SK-N-SH (cell line): ENCODE results near the gene C2orf15. TPM values are rescaled to one million over a fixed set of nuclear protein-coding genes. Genes with fewer than 3 reads are reported as not detected.
A peak's percentile ranks its signal among the peaks of the same experiment; 100 is the strongest.

ENCODE experiments used
- CTCF ChIA-PET: fragments of 300-600, 350-600 bp; formaldehyde crosslinking; extraction: SDS; loops from one replicate; lab custom pipeline; 2021; lab: Yijun Ruan, JAX
- POLR2A ChIA-PET: fragments of 350-600 bp; sonication (Branson Sonifier 250); formaldehyde crosslinking; extraction: SDS; loops from one replicate; lab custom pipeline; 2020; ENCODE audit warnings: antibody characterized with exemption, inconsistent platforms; lab: Yijun Ruan, JAX
- DNase-seq: peaks from one replicate; pipeline ENCODE4 v3.0.0; 2012
- H2AFZ ChIP-seq: fragments of 200-600 bp; sonication (generic); 2 replicates; pipeline ENCODE4 v1.8.1; 2016; ENCODE audit warnings: antibody characterized with exemption, mild to moderate bottlenecking, low read depth
- H3F3A ChIP-seq: fragments of 200-600 bp; sonication (generic); replicated peaks from 2 replicates; pipeline ENCODE3; 2016; ENCODE audit warnings: antibody characterized with exemption, mild to moderate bottlenecking; ENCODE audit not compliant: insufficient read depth
- H3K27ac ChIP-seq, 2 experiments: fragments of 200-500 bp in 1 of 2; fragments of 200-600 bp in 1 of 2; sonication (Bioruptor generic) in 1 of 2; sonication (generic), shearing (Covaris generic) in 1 of 2; 2 replicates each; pipeline versions ENCODE4 v1.5.1 to v1.6.1; 2014 to 2016; ENCODE audit warnings: low read depth in 2 of 2, inconsistent platforms in 1 of 2, low read length in 1 of 2, mild to moderate bottlenecking in 1 of 2, mixed read lengths in 1 of 2
- H3K27me3 ChIP-seq: fragments of 200-600 bp; sonication (generic), shearing (Covaris generic); 2 replicates; pipeline ENCODE4 v1.6.1; 2016; ENCODE audit warnings: mixed run types; ENCODE audit not compliant: insufficient read depth
- H3K36me3 ChIP-seq, 2 experiments: fragments of 200-500 bp in 1 of 2; fragments of 200-600 bp in 1 of 2; sonication (Bioruptor generic) in 1 of 2; sonication (generic) in 1 of 2; replicated peaks in 1 of 2; 2 replicates each; pipeline versions ENCODE3 to v1.5.1; 2014 to 2016; ENCODE audit warnings: low read length in 1 of 2, mild to moderate bottlenecking in 1 of 2; ENCODE audit not compliant: insufficient read depth in 2 of 2, control insufficient read depth in 1 of 2
- H3K4me1 ChIP-seq, 2 experiments: fragments of 200-500 bp in 1 of 2; fragments of 200-600 bp in 1 of 2; sonication (Bioruptor generic) in 1 of 2; sonication (generic), shearing (Covaris generic) in 1 of 2; 2 replicates each; pipeline versions ENCODE4 v1.5.1 to v1.6.1; 2014 to 2016; ENCODE audit warnings: low read depth in 1 of 2, low read length in 1 of 2, mixed run types in 1 of 2; ENCODE audit not compliant: insufficient read depth in 2 of 2, control insufficient read depth in 1 of 2
- H3K4me2 ChIP-seq: fragments of 200-600 bp; sonication (generic), shearing (Covaris generic); 2 replicates; pipeline ENCODE4 v1.6.1; 2017; ENCODE audit warnings: mixed run types
- H3K4me3 ChIP-seq, 2 experiments: fragments of 200-500 bp in 1 of 2; fragments of 200-600 bp in 1 of 2; sonication (Bioruptor generic) in 1 of 2; sonication (generic), shearing (Covaris generic) in 1 of 2; 2 replicates each; pipeline versions ENCODE4 v1.5.1 to v1.8.1; 2014 to 2016; ENCODE audit warnings: low read depth in 2 of 2, inconsistent platforms in 1 of 2, low read length in 1 of 2, mild to moderate bottlenecking in 1 of 2, mixed read lengths in 1 of 2, moderate library complexity in 1 of 2
- H3K79me2 ChIP-seq: fragments of 200-600 bp; sonication (generic); 2 replicates; pipeline ENCODE4 v1.8.1; 2017; ENCODE audit warnings: mild to moderate bottlenecking; ENCODE audit not compliant: insufficient read depth
- H3K9ac ChIP-seq: fragments of 200-600 bp; sonication (generic); 2 replicates; pipeline ENCODE4 v1.6.1; 2017; ENCODE audit warnings: mixed run types
- H3K9me2 ChIP-seq: fragments of 200-600 bp; sonication (generic); 2 replicates; pipeline ENCODE4 v1.6.1; 2017; ENCODE audit warnings: mixed run types
- H3K9me3 ChIP-seq: fragments of 200-600 bp; sonication (generic); 2 replicates; pipeline ENCODE4 v1.6.1; 2017; ENCODE audit warnings: mixed run types, mild to moderate bottlenecking, moderate library complexity
- H4K20me1 ChIP-seq: fragments of 200-600 bp; sonication (generic); 2 replicates; pipeline ENCODE4 v1.6.1; 2017; ENCODE audit warnings: mild to moderate bottlenecking, mixed run types; ENCODE audit not compliant: insufficient read depth
- ELF1 ChIP-seq: IDR thresholded peaks from 2 replicates; pipeline ENCODE4 v1.4.0; 2012
- EP300 ChIP-seq, 2 experiments: IDR thresholded peaks; 2 replicates each; pipeline versions ENCODE4 v1.4.0 to v1.6.1; 2012; ENCODE audit warnings: borderline replicate concordance in 1 of 2, low read depth in 1 of 2, low read length in 1 of 2
- FOSL2 ChIP-seq: IDR thresholded peaks from 2 replicates; pipeline ENCODE4 v1.4.0; 2012; ENCODE audit warnings: low read depth, mild to moderate bottlenecking, moderate library complexity, borderline replicate concordance
- FOXJ3 ChIP-seq: sonication (generic); formaldehyde crosslinking; IDR thresholded peaks from 2 replicates; pipeline ENCODE4 v1.5.1; 2020; ENCODE audit warnings: mild to moderate bottlenecking, missing genetic modification reagents
- GABPA ChIP-seq: IDR thresholded peaks from 2 replicates; pipeline ENCODE4 v1.4.0; 2012; ENCODE audit warnings: low read depth, mild to moderate bottlenecking
- MEF2A ChIP-seq: IDR thresholded peaks from 2 replicates; pipeline ENCODE4 v1.4.0; 2012; ENCODE audit warnings: low read depth, borderline replicate concordance
- MXI1 ChIP-seq: IDR thresholded peaks from 2 replicates; pipeline ENCODE4 v1.6.1; 2012; ENCODE audit warnings: mild to moderate bottlenecking, low read depth, low read length, improper control_type of control experiment
- NRF1 ChIP-seq: IDR thresholded peaks from 2 replicates; pipeline ENCODE4 v1.6.1; 2012; ENCODE audit warnings: low read depth, mild to moderate bottlenecking, low read length
- POLR2AphosphoS5 ChIP-seq: IDR thresholded peaks from 2 replicates; pipeline ENCODE4 v1.6.1; 2012; ENCODE audit warnings: low read depth, low read length
- RFX5 ChIP-seq: IDR thresholded peaks from 2 replicates; pipeline ENCODE4 v1.6.1; 2012; ENCODE audit warnings: mild to moderate bottlenecking, improper control_type of control experiment, low read length
- RXRA ChIP-seq: IDR thresholded peaks from 2 replicates; pipeline ENCODE4 v1.4.0; 2012; ENCODE audit warnings: low read depth, mild to moderate bottlenecking, borderline replicate concordance
- SMC3 ChIP-seq: IDR thresholded peaks from 2 replicates; pipeline ENCODE4 v1.6.1; 2012; ENCODE audit warnings: low read depth, low read length, improper control_type of control experiment
- TCF12 ChIP-seq: IDR thresholded peaks from 2 replicates; pipeline ENCODE4 v1.4.0; 2012
- WGBS: methylation state at CpG from one replicate; pipeline ENCODE4 v1.1.6; 2017; ENCODE audit warnings: low lambda C conversion rate; 5-methylcytosine and 5-hydroxymethylcytosine counted together
- polyA plus RNA-seq, 3 experiments: library from polyadenylated mRNA; depleted of rRNA; stranded (reverse); fragments of >200 nt; gene quantifications; 2 replicates each; pipeline ENCODE4 v1.2.3, GENCODE V29; 2012
- TF ChIP-seq, protein P1 (sequence below): fragments of 150-350 bp; IDR thresholded peaks from 2 replicates; pipeline ENCODE4 v1.6.1; 2017; ENCODE audit warnings: antibody characterized with exemption, low read length, low read depth, borderline replicate concordance
- TF ChIP-seq, protein P2 (sequence below): IDR thresholded peaks from 2 replicates; pipeline ENCODE4 v1.4.0; 2012; ENCODE audit warnings: low read depth, borderline replicate concordance
- TF ChIP-seq, protein P3 (sequence below): IDR thresholded peaks from 2 replicates; pipeline ENCODE4; 2012
- TF ChIP-seq, protein P4 (sequence below): IDR thresholded peaks from 2 replicates; pipeline ENCODE4 v1.4.0; 2012; ENCODE audit warnings: low read depth

C2orf15 gene
- polyA plus RNA-seq, 1 of the 3 experiments (the other 2 are of a cell fraction): 0.25 TPM

DNA sequence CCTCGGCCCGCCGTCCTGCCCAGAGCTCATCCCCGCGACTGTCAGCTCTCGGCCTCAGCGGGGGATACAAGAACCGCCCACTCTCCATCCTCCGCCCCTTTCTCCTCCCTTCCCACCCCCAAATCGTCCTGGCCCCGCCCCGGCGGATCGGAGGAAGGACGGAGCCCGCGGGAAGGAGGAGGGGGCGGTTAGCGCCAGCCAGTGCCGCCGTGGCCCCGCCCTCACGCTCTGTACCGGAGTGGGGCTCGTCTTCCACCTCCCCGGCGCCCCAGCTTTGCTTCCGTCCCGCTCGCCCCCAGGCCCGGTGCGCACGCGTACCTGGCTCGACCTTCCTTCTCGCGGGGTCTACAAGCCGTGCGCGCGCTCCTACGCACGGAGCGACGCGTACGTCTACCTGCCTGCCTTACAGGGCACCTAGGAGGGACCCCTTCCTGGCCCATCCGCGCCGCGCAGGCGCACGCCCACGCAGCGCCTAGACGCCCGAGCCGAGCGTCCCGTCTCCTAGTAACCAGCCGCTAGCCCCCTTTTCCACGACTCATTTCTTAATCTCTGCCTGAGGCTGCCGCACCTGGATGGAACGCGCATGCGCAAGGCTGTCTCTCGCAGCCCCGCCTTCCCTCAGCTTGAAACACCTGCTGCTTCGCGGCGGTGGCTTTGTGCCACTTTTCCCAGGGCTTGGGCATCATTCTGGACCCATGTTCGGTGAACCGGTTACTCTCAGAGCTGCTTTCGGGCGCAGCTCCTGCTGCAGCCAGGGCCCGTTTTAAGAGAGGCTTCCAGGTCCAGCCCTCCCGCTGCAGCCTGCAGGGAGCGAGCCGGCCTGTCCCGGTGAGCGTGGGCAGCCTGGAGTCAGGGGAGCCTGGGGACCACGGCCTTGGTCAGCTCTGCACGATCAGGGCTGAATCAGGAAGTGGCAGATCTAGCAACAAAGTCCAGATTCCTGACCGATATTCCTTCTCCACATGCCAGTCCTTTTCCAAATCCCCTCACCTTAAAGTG is at the start of gene C2orf15 (continued):
- TF ChIP-seq, protein P1, sequence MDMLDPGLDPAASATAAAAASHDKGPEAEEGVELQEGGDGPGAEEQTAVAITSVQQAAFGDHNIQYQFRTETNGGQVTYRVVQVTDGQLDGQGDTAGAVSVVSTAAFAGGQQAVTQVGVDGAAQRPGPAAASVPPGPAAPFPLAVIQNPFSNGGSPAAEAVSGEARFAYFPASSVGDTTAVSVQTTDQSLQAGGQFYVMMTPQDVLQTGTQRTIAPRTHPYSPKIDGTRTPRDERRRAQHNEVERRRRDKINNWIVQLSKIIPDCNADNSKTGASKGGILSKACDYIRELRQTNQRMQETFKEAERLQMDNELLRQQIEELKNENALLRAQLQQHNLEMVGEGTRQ: no peak
- TF ChIP-seq MXI1: peak; percentile 80
- TF ChIP-seq POLR2AphosphoS5: peak; percentile 84
- TF ChIP-seq GABPA: no peak
- peak; percentile 18; the same call in 1 of the 2 replicates for TF ChIP-seq SMC3
- TF ChIP-seq, protein P2, sequence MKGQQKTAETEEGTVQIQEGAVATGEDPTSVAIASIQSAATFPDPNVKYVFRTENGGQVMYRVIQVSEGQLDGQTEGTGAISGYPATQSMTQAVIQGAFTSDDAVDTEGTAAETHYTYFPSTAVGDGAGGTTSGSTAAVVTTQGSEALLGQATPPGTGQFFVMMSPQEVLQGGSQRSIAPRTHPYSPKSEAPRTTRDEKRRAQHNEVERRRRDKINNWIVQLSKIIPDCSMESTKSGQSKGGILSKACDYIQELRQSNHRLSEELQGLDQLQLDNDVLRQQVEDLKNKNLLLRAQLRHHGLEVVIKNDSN: no peak
- TF ChIP-seq FOSL2: no peak
- TF ChIP-seq ELF1: 0 out of 2 replicates have a peak, but pooled peaks have one; percentile 3
- TF ChIP-seq RFX5: no peak
- no peak for TF ChIP-seq EP300 (IDR thresholded peaks at IDR 0.05; ENCODE audit: borderline replicate concordance in 1 of 2, low read depth in 1 of 2, low read length in 1 of 2)

DNA sequence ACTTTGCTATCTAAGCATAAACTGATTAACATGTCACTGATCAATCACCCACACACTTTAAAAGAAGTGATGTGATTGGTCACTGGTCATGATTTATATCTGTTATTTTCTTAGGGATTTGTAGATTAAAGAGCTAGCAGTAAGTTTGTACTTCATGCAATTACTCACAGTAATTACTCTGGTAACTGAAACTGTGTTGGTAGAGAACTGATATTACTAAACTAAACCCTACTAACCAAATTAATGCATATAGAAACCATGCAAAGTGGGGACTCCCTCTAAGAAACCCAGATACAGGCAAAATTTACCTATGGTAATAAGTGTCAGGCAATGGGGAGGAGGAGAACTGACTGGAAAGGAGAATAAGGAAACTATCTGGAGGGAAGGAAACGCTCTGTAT is 44.8 kb upstream of the C2orf15 start:
- no peak overlapping the region for H2AFZ ChIP-seq
- no peak overlapping the region for H3K9ac ChIP-seq
- DNase-seq: no peak
- ChIA-PET CTCF (interaction anchor here (1.0 to 1.3 kb wide), 2 partner anchors 10 to 31 kb away, joined by 3 to 4 read pairs; no protein-coding TSS in a partner anchor), POLR2A (no interaction called here)
- WGBS: 56% methylated on average over 1 of the region's 1 CpG
- H4K20me1 ChIP-seq: no peaks in the 10 kb centered on the region
- H3K27me3 ChIP-seq: no peaks in the 10 kb centered on the region
- no peak overlapping the region for H3K4me2 ChIP-seq
- no peaks in the 10 kb centered on the region for H3K4me1 ChIP-seq
- H3K36me3 ChIP-seq: no peaks in the 10 kb centered on the region
- TF ChIP-seq MEF2A (no peak), FOXJ3 (CRISPR knock-in tag) (no peak), NRF1 (no peak), RXRA (no peak), TCF12 (no peak), POLR2AphosphoS5 (no peak), RFX5 (no peak)
- TF ChIP-seq, protein P3, sequence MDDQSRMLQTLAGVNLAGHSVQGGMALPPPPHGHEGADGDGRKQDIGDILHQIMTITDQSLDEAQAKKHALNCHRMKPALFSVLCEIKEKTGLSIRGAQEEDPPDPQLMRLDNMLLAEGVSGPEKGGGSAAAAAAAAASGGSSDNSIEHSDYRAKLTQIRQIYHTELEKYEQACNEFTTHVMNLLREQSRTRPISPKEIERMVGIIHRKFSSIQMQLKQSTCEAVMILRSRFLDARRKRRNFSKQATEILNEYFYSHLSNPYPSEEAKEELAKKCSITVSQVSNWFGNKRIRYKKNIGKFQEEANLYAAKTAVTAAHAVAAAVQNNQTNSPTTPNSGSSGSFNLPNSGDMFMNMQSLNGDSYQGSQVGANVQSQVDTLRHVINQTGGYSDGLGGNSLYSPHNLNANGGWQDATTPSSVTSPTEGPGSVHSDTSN: no peak
- TF ChIP-seq, protein P4, sequence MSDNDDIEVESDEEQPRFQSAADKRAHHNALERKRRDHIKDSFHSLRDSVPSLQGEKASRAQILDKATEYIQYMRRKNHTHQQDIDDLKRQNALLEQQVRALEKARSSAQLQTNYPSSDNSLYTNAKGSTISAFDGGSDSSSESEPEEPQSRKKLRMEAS: no peak
- H3K79me2 ChIP-seq: no peaks in the 10 kb centered on the region
- H3K9me3 ChIP-seq: 0 out of 2 replicates have a peak, but pooled peaks cover 3% of the 10 kb centered on the region
- H3F3A ChIP-seq: no peaks in the 10 kb centered on the region
- H3K9me2 ChIP-seq: no peaks in the 10 kb centered on the region
- no peak overlapping the region for H3K27ac ChIP-seq
- no peak overlapping the region for H3K4me3 ChIP-seq
